H1 (cell line): Measurements from ENCODE around the gene SERPINB2. TPM values are rescaled to one million over a fixed set of nuclear protein-coding genes. Genes with fewer than 3 reads are reported as not detected.

Source experiments
- CEBPB ChIP-seq: IDR thresholded peaks from 2 replicates; pipeline ENCODE4 v1.6.1; 2012; ENCODE audit warnings: low read depth, low read length
- CHD7 ChIP-seq: fragments of 300-600 bp; sonication (generic); IDR thresholded peaks from 2 replicates; pipeline ENCODE4 v1.7.1; 2012; ENCODE audit warnings: low read length, moderate library complexity, mild to moderate bottlenecking, inconsistent platforms; ENCODE audit not compliant: insufficient replicate concordance
- MAX ChIP-seq: IDR thresholded peaks from 2 replicates; pipeline ENCODE4 v1.6.1; 2012; ENCODE audit warnings: inconsistent platforms
- polyA plus RNA-seq, 7 experiments: library from polyadenylated mRNA; depleted of rRNA in 3 of 7; stranded (reverse) in 5 of 7; unstranded in 2 of 7; fragments of >200 nt in 5 of 7; fragments of 200-250 nt in 2 of 7; gene quantifications; 1 replicate in 5 of 7; 2 replicates in 1 of 7; 4 replicates in 1 of 7; pipeline versions ENCODE4 v1.2.1 to v1.2.3, GENCODE V29; 2011 to 2013; ENCODE audit warnings: missing spikeins in 2 of 7, mixed read lengths in 2 of 7
- total RNA-seq: library from RNA; stranded (reverse); fragmentation: NEBNext Ultra II Directional; extraction: Animal tissue kit (Norgen Biotek cat#: 25700); gene quantifications from 2 replicates; pipeline ENCODE4 v1.2.1, GENCODE V29; 2021

Gene SERPINB2
- total and polyA plus RNA-seq, 2 of the 8 experiments (the other 6 are each of a cell fraction or from before 2014, with no cell fraction given), result not detected

DNA sequence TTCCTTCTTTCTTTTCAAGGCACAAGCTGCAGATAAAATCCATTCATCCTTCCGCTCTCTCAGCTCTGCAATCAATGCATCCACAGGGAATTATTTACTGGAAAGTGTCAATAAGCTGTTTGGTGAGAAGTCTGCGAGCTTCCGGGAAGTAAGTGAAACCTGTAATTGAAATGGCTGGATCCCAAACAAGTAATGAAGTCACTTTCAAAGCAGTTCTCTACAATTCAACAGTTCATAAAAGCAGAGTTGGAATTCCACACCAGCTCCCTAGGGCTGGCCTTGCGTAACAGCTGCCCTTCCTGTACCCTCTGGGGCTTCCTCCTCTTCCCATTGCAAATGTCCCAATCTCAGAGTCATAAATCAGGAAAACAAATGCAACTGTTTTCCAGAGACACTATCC, 9.6 kb downstream of the SERPINB2 start (continued):
- no peak for TF ChIP-seq CHD7
- no peak for TF ChIP-seq MAX
- TF ChIP-seq CEBPB, result peak; percentile 76
